Measurements from ENCODE around the gene ARX.

Gene ARX

DNA sequence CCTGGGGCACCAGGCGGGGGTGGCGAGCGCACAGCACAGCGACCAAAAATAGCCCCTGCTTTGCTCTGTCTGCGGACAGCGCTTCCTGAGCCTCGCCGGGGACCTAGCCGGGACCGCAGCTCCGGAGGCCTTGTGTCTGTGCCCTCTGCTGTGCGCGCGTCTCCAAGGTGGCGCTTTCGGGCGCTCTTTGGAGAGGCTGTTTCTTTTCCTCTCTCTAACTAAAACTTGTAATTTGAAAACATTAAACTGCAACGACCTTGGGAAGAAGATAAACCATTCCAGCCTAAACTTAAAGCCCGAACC is 3.4 kb downstream of the ARX start:
- TF ChIP-seq, protein P1, sequence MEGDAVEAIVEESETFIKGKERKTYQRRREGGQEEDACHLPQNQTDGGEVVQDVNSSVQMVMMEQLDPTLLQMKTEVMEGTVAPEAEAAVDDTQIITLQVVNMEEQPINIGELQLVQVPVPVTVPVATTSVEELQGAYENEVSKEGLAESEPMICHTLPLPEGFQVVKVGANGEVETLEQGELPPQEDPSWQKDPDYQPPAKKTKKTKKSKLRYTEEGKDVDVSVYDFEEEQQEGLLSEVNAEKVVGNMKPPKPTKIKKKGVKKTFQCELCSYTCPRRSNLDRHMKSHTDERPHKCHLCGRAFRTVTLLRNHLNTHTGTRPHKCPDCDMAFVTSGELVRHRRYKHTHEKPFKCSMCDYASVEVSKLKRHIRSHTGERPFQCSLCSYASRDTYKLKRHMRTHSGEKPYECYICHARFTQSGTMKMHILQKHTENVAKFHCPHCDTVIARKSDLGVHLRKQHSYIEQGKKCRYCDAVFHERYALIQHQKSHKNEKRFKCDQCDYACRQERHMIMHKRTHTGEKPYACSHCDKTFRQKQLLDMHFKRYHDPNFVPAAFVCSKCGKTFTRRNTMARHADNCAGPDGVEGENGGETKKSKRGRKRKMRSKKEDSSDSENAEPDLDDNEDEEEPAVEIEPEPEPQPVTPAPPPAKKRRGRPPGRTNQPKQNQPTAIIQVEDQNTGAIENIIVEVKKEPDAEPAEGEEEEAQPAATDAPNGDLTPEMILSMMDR (IDR thresholded peaks at IDR 0.05; ENCODE audit: low read depth, low read length, missing control alignments), result no peak
- no peak for DNase-seq (ENCODE audit: low read depth)
- H3K4me3 ChIP-seq (ENCODE audit: low read depth, low read length), result no peak overlapping the region

DNA sequence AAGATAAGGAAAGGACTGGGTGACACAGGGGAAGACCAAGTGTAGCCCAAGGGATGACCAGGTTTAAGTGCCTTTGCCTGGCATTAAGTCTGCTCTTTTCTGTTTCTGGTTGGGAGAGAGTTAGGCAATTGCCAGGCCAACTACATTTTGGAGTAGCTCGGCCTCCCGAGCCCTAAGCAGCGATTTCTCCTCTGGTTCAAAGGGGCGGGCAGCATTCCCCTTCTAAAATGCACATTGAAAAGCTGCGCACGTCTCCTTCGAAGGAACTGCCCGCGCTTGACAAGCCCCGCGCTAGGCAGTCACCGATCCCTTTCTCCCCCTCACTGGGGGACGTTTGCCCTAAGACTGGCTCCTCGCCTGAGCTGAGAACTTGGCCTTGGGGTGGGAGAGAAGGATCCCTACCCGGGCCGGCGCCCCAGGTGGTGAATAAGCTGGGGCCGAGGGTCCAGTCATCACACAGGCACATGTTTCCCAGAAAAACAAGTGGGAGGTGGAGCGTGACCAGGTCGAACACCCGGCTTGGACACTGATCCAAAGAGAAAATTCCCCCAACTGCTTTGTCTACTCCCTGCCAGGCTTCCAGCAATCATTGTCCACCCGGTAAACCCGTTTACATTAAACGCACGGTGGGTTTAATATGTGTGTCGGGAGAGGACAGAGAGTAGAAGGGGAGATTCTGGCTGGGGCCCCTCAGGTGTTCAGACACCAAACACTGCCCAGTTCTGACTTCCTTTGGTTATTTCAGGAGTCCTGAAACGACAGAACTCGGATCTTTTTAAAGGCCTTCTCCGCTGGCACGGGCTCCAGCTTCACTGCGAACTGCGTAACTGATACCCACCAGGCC is 4.0 kb downstream of the ARX start:
- no peak for DNase-seq (ENCODE audit: low read depth)
- no peak overlapping the region for H3K4me3 ChIP-seq (ENCODE audit: low read depth, low read length)
- TF ChIP-seq, protein P1 (IDR thresholded peaks at IDR 0.05; ENCODE audit: low read depth, low read length, missing control alignments), result no peak

DNA sequence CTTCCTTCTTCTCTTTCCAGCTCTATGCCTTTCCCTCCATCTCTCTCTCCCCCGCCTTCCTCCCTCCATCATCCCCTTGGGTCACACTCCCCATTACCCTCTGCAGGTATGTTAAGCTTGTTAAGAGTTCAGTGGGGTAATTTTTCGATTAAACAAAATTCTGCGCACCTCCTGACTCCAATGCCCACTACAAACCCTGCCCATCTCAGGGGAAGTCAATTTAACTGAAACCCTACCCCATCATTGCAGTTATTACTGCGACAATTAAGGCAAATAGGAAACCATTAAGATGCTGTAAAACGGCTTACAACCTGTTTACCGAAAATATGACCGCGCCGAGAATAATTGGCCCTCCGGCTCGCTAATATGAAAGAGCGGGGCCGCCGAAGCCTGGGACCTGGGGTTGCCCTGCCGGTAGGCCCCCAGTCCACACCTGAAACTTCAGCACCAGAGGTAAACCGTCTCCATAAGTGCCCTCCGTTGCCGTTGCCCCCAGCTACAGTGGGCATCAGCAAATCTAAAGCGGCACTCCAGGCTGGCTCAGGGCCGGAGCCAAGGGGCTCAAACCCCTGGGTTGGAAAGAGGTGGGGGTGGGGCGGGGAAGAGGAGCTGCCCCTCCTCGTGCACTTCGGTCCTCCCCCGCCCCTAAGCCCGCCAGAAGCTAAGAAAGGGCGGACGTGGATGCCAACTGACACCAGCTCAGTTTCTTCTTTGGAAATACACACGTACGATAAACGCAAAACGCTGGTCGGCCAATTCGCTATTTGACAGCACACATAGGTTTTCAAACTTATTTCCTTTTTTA is 4.8 kb downstream of the ARX start:
- DNase-seq (ENCODE audit: low read depth), result no peak
- H3K4me3 ChIP-seq (ENCODE audit: low read depth, low read length), result no peak overlapping the region
- TF ChIP-seq, protein P1 (IDR thresholded peaks at IDR 0.05; ENCODE audit: low read depth, low read length, missing control alignments), result no peak

DNA sequence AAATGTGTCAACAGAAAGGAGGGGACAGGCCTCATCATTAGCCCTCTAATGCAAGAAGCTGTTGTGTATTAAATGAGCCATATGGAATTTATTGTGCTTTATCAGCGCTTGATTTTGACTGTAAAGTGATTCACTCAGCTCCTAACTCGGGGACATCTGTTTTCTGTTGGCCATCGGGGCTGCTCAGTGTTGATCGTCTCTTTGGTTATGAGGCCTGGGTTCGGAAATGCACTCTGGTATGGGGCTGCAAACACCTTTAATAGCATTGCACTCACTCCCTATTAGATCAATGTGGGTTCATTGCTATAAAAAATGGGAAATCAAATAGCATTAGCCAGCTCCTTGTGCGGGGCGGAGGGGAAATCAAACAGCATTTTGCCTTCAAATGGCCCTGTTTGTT is 6.4 kb downstream of the ARX start:
- no peak overlapping the region for H3K4me3 ChIP-seq (ENCODE audit: low read depth, low read length)
- no peak for DNase-seq (ENCODE audit: low read depth)
- TF ChIP-seq, protein P1 (IDR thresholded peaks at IDR 0.05; ENCODE audit: low read depth, low read length, missing control alignments), result no peak

DNA sequence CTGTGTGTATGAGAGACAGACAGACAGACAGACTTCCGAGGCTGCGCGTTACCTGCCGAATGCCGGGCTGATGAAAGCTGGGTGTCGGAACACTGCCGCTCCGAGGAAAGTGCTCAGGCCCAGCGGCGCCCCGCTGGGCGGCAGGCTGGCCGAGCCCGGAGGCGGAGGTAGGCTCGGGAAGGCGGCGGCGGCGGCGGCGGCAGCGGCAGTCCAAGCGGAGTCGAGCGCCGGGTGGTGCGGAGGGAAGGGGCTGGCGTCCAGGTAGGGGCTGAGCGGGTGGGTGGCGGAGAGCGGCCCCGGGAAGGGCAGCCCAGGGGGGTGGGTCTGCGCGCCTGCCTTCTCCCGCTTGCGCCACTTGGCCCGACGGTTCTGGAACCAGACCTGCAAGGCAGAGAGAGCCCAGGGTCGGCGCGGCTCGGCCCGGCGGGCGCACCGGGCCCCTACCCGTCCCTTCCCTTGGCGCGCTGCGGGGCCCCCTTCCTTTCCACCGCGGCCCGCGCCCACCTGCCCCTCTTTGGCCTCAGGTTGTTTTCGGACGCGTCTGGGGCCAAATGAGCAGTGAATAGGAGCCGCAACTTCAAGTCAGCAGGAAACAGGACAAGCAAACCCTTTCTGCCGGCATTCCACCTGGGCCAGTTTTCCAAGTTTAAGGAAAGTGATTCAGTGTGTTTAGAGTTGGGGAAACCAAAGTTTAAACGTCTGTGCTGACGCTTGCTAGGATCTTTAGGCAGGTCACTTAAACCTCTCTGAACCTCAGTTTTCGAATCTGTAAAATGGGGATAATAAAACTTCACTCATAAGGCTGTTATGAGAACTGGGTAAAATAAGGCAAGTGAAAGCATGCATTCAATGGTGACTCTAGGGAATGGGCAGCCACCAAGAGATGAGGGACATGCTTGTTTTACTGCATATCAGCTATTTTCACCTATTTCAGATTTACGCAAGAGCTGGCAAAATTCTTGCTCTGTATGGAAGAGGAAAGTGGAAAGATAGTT is 8.4 kb downstream of the ARX start:
- no peak overlapping the region for H3K4me3 ChIP-seq (ENCODE audit: low read depth, low read length)
- TF ChIP-seq, protein P1 (IDR thresholded peaks at IDR 0.05; ENCODE audit: low read depth, low read length, missing control alignments), result no peak

DNA sequence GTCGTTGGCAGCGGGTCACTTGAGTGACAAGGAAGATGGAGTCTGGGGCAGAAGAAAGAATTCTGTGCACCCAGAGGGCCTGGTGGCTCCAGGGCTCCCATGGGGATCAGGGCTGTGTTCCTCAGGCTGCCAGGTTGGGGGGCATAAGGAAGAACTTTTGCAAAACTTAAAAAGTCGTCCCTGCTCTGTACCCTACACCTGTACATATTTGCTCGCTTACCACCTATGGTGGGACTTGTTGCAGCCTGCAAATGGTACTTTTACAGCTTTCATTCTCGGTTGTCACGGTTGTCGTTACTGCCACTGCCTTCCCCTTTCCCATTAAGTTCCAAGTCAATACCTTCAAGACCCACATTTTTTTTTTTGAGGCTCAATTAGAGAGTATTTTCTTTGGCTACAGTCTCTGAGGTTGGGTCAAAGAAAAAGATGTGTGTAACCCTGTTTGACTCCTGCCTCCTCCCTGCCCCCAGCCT is 9.1 kb downstream of the ARX start:
- H3K4me3 ChIP-seq (ENCODE audit: low read depth, low read length), result no peak overlapping the region
- TF ChIP-seq, protein P1 (IDR thresholded peaks at IDR 0.05; ENCODE audit: low read depth, low read length, missing control alignments), result no peak
- no peak for DNase-seq (ENCODE audit: low read depth)

More for the DNA sequence above, 8.4 kb downstream of the ARX start:
- no peak for DNase-seq (ENCODE audit: low read depth)

Data from GM12864 (cell line).